Bronchial epithelial cell (primary cell): ENCODE measurements around the gene SULT2B1. TPM values are rescaled to one million over a fixed set of nuclear protein-coding genes. Genes with fewer than 3 reads are reported as not detected.

Source experiments
- DNase-seq: peaks from one replicate; pipeline ENCODE4 v3.0.0-alpha.2; 2010; ENCODE audit warnings: low read depth
- FAIRE-seq: peaks from 2 replicates; lab custom pipeline; 2011; peaks lifted over from hg19 to GRCh38; lab: Jason Lieb, UNC
- H3K27me3 ChIP-seq: 2 replicates; pipeline ENCODE4 v1.5.1; 2011; ENCODE audit warnings: low read length; ENCODE audit not compliant: control insufficient read depth, insufficient read depth
- H3K36me3 ChIP-seq: 2 replicates; pipeline ENCODE4 v1.5.1; 2011; ENCODE audit warnings: low read length; ENCODE audit not compliant: control insufficient read depth, insufficient read depth
- H3K4me3 ChIP-seq: 2 replicates; pipeline ENCODE4 v1.5.1; 2011; ENCODE audit warnings: mild to moderate bottlenecking, low read depth, low read length, control low read depth
- total RNA-seq: library from RNA; depleted of rRNA; stranded (reverse); fragments of >200 nt; gene quantifications from 2 replicates; pipeline ENCODE4 v1.2.1, GENCODE V29; 2014
- TF ChIP-seq, protein P1 (sequence below): IDR thresholded peaks from 2 replicates; pipeline ENCODE4 v1.5.1; 2011; ENCODE audit warnings: mild to moderate bottlenecking, moderate library complexity, low read length, control low read depth, inconsistent platforms; ENCODE audit not compliant: insufficient read depth, severe bottlenecking

SULT2B1 gene
- total RNA-seq, result 3.4 and 17.2 TPM in 2 replicates

DNA sequence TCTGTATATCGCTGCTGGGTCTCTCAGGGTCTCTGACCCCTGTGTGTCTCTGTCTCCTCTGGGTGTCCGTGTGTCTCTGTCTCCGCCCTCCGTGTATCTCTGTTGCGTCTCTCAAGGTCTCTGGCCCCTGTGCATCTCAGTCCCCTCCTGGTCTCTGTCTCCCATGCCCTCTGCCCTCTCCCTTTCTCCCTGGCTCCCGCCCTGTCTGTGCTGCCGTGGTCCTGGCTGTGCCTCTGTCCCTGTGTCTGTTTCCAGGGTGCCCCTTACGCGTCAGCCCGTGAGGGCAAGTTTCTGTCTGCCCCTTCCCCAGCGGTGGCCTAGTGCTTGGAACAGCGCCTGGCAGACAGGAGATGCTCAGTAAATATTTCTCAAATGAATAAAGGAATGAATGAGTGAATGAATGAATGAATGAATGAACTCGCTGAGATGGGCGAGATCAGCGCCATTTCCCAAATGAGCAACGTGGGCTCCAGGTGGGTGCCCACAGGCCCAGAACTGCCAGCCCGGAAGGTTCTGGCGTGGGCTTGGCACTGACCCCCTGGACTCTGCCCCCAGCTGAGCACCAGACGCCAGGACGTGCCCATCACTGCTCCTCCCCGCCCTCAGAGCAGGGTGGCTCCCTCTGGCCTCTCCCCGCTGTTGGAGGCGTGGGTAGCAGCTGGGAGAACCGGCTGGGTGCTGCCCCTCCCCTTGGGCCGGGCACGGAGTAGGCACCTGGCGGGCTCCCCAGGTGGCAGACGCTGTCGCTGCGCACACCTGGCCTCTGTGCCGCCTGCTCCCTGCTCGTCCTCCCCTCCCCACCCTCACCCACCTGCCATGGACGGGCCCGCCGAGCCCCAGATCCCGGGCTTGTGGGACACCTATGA, at the start of gene SULT2B1:
SULT2B1 (plus strand) TSS at position 736 of the 866 bp plus-strand sequence; CDS start at position 817, 81 bp downstream.
- TF ChIP-seq, protein P1, sequence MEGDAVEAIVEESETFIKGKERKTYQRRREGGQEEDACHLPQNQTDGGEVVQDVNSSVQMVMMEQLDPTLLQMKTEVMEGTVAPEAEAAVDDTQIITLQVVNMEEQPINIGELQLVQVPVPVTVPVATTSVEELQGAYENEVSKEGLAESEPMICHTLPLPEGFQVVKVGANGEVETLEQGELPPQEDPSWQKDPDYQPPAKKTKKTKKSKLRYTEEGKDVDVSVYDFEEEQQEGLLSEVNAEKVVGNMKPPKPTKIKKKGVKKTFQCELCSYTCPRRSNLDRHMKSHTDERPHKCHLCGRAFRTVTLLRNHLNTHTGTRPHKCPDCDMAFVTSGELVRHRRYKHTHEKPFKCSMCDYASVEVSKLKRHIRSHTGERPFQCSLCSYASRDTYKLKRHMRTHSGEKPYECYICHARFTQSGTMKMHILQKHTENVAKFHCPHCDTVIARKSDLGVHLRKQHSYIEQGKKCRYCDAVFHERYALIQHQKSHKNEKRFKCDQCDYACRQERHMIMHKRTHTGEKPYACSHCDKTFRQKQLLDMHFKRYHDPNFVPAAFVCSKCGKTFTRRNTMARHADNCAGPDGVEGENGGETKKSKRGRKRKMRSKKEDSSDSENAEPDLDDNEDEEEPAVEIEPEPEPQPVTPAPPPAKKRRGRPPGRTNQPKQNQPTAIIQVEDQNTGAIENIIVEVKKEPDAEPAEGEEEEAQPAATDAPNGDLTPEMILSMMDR, result peak; percentile 13
- no peaks in the 10 kb centered on the region for H3K36me3 ChIP-seq
- FAIRE-seq, result no peak
- H3K27me3 ChIP-seq, result peaks cover 3% of the 10 kb centered on the region
- H3K4me3 ChIP-seq, result peak within 1 kb of the TSS; percentile 33
- DNase-seq, result peak; percentile 42

DNA sequence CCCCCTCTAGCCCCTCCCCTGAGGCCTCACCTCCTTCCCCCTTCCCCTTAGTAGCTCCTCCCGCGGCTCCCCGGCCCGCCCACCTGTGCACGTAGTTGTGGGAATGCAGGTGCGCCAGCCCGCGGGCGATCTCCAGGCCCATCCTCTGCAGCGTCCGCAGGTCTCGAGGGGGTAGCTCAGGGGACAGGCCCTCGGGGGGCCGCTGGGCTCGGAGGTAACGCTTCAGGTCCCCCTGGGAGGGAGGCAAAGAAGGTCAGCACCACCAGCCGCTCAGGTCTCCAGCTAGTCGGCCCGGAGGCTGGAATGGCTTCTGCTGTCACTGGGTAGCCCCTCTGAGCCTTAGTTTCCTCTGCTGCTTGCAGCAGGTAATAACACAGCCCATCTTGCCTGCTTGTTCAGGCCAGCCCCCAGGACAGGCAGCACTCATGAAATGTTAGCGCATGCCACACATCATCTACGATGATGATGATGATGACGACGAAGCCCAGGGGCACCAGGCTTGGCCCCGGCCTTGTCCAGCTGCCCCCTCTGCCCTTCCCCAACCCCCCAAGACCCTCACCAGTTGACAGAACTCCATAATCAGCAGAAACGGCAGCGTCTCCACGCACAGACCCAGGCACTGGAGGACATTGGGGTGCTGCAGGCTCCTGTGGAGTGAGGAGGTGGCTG, 49.5 kb upstream of the SULT2B1 start:
- TF ChIP-seq, protein P1, result no peak

DNA sequence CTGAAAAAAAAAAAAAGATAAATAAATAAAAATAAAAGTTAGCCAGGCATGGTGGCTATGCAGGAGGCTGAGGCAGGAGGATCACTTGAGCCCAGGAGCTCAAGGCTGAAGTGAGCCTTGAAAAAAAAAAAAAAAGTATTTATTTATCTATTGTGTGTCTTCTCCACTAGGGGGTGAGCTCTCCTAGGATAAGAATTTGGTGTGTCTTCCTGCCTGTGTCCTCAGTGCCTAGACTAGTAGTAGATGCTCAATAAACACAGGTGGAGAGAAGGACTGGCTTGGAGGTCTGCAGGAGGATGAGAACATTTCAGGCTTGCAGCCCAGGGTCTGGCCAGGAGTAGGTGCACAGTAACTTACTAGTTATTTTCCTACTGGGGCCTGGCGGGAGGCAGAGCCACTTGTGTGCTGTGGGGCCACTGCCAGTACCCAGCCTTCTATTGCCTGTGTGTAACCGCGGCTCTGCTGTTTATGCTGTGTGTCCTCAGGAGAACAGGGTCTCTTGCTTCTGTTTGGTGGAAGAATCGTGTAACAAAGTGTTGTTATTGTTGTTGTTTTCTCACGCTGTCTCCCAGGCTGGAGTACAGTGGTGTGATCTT, 45.7 kb upstream of the SULT2B1 start:
- no peak overlapping the region for H3K4me3 ChIP-seq
- DNase-seq (peak; percentile 42), FAIRE-seq (no peak)
- TF ChIP-seq, protein P1, result peak; percentile 41
- H3K27me3 ChIP-seq, result no peaks in the 10 kb centered on the region
- no peaks in the 10 kb centered on the region for H3K36me3 ChIP-seq

More for the DNA sequence above, 49.5 kb upstream of the SULT2B1 start:
- H3K27me3 ChIP-seq, result peaks cover 5% of the 10 kb centered on the region
- no peak for DNase-seq
- H3K36me3 ChIP-seq, result no peaks in the 10 kb centered on the region
- H3K4me3 ChIP-seq, result peak overlapping the region; percentile 28
- FAIRE-seq, result no peak

DNA sequence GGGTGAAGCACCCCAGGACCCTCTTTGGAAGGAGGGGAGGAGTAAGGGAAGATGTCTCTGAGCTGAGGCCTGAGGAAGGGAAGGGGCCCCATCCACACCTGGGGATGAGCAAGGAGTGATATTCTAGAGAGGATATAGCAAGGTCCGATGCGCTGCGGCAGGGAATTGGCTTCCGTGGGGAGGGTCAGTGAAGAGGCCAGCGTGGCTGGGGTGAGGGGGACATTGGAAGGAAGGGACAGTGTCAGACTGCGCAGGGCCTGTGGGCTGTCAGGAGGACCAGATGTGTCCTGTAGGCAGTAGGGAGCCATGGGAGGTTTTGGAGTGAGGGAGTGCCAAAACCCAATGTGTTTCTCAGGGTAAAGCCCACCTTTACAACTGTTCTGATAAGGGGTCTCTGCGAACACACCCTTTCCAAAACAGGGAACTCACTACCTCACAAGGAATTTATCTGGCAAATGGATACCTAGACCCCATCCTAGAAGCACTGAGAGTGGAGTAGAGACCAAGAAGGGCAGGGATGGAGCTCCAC, 44.0 kb upstream of the SULT2B1 start:
- TF ChIP-seq, protein P1, result no peak
- FAIRE-seq, result no peak

DNA sequence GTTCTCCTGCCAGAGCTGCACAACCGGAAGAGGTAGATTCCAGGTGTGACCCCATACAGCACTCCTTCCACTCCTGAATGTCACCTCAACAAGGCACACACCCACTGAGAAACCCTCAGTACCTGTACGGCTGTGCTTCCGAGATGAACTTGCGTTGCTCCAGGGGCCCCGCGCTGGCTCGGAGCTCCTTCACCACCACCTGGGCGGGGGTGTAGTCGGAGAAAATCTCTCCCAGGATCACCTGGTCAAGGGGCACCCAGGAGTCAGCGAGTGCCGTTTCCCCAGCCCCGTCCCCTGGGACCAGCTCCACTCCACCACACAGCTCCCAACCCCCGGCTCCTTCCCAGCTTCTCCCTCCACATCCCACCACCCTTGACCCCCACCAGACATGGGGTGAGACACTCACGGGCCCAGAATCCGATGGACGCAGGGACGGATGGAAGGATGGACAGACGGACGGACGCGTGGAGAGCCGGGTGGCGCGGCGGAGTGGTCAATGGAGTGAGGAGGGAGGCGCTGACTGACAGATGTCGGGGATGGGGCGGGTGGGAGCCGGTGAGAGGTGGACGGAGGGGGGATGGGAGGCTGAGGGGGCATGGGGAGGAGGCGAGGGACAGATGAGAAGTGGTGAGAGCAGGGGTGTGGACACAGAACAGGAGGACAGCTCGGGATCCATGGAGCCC, 43.1 kb upstream of the SULT2B1 start:
- Histone ChIP-seq H3K27me3 (no peaks in the 10 kb centered on the region), H3K4me3 (no peak overlapping the region), H3K36me3 (no peaks in the 10 kb centered on the region)
- TF ChIP-seq, protein P1, result no peak
- no peak for FAIRE-seq
- DNase-seq, result no peak

More for the DNA sequence above, 44.0 kb upstream of the SULT2B1 start:
- H3K4me3 ChIP-seq, result no peak overlapping the region
- H3K36me3 ChIP-seq, result no peaks in the 10 kb centered on the region
- no peak for DNase-seq
- H3K27me3 ChIP-seq, result no peaks in the 10 kb centered on the region
